IPS-NIHi7 (cell line): ENCODE results near the gene SLC25A26.
A peak's percentile ranks its signal among the peaks of the same experiment; 100 is the strongest.
"Not testable (repeated sequence)": the region's sequence is repeated elsewhere in the genome, so short reads cannot be mapped to it uniquely, and the experiment has no call there.

Experiments
- DNase-seq: peaks from one replicate; pipeline ENCODE4 v3.0.0; 2012; ENCODE audit warnings: mixed read lengths; ENCODE audit errors: extremely low spot score

Gene SLC25A26, protein sequence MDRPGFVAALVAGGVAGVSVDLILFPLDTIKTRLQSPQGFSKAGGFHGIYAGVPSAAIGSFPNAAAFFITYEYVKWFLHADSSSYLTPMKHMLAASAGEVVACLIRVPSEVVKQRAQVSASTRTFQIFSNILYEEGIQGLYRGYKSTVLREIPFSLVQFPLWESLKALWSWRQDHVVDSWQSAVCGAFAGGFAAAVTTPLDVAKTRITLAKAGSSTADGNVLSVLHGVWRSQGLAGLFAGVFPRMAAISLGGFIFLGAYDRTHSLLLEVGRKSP

DNA sequence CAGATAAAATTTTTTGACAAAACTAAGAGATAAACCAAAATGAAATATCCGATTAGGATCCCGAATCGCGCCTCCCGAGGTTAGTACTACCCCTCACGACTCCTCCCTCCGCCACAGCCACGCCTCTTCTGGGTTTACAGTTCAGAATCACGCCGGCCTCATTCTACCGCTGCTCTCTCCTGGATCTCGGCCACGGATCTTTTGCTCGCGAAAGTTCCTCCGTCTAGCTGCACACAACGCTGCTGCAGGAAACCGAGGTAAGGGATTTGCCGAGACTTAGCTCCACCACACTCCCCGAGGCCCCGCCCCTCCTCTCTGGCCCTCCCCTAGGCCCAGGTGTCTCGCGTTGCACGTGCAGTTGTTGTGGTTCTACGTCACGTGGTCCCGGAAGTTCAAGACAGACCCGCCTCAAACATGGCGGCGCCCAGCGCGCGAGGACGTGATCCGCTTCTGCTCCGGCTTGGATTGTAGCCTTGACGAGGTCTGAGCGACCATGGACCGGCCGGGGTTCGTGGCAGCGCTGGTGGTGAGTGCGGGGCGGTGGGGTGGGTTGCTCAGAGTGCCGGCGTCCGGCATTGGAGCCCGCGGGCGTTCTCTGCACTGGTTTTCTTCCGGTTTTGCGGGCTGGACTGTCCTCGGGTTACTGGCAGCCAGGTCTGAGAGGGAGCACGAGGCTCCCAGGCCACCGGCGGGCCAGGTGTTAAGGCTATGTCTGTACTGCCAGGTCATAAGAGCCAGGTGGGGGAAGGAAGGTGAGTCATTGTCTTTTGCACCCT is at the start of gene SLC25A26:
TSS of gene SLC25A26 (plus strand) at position 400 of the 776 bp plus-strand sequence. CDS start at position 494, 94 bp downstream.
- peak; percentile 99 for DNase-seq

DNA sequence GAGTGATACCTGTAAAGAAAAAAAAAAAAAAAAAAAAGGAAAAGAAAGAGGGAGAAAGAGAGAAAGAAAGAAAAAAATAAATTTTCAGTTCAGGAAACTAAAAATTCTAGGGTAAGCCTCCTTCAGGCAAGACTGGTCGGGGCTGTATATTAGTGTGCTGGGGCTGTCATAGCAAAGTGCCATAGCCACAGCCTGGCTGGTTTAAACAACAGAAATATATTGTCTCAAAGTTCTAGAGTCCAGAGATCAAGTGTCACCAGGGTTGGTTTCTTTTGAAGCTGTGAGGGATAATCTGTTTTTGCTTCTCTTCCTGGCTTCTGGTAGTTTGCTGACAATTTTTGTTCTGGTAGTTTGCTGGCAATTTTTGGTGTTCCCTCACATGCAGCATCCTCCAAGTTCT is 48.4 kb upstream of the SLC25A26 start:
- DNase-seq = no peak

DNA sequence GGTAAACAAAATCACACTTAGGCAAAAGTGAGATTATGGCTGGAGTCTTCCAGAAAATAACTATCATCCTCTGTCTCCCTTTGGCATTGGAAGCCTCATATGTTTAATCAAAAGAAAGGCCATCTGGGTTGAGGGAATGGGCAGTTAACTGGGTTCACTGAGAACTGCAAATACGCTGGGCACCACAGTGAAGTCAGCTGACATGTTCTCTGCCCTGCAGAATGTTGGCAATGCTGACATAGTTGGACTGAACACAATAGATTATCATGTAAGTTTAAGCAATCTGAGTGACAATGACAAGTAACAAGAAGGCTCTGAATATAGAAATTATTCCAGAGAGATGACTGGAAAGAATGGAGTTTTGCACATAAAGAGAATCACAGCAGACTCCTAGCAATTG is 43.8 kb upstream of the SLC25A26 start:
- no peak for DNase-seq

DNA sequence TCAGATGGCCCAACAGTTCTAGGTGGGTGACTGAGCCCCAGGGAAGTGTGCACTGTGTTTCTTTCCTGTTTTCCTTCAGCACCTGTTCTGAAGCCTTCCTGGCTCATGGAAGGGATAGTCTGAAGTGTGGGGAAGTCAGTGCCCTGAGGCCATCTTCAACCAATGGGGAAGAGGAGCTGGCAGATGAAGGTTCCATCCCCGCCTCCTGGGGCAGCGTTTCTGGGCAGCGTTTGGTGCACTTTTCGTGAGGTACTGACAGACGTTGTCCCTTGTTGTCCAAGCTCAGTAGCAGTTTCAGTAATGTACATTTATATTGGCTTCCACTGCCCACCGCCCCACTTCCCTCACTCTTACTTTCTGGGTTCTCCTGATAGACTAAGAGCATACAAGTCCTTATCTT is 42.6 kb upstream of the SLC25A26 start:
- DNase-seq = no peak

DNA sequence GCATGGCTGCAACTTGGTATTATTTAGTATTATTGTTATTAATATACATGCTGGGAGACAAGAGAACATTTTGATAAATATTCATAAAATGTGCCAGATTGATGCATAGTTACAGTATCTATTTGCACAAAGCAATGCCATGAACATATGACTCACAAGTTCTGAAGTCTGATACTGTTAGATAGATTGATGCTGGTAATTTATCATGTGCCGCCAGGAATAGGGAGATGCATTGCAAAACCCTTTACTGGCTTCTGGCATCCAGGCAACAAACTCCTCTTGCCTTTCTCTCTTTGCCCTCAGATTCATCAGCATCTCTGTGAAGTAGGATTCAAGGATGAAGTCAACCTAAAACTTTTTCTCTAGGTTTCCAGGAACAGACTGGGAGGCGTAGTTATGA is 41.0 kb upstream of the SLC25A26 start:
- no peak for DNase-seq

DNA sequence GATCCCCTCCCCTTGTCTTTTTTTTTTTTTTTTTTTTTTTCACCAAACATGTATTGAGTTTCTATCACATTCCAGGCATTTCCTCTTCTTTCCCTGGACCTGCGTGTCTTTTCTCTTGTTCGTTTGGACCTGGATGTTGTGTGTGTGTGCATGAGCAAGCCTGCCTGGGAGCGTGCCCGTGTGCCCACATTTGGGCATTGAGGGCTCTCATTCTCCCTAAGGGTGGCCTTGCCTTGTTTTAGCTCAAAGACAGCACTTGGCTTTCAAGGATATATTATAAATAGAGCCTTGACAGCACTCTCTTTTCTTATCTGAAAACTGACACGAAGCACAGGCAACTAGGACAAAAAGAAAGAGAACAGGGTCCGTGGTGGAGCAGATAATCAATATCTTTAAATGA is 39.0 kb upstream of the SLC25A26 start:
- DNase-seq = no peak

DNA sequence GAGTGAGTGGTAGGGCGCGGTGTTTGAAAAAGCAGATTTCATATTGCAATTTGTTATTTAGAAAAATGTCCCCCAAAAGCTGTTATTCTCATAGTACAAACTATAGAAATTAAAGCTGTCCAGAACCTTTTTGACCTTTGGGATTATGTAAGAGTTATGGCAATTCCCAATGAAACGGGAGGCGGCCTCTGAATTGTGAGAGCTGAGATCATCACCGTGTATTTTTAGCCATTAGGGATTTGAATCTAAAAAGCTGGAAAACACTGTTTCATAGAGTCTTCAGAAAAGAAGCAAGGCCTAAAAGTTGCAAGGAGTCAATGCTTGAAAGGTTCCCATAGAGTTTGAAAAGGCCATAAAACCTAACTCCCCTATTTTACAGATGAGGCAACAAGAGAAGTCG is 38.6 kb upstream of the SLC25A26 start:
- no peak for DNase-seq

DNA sequence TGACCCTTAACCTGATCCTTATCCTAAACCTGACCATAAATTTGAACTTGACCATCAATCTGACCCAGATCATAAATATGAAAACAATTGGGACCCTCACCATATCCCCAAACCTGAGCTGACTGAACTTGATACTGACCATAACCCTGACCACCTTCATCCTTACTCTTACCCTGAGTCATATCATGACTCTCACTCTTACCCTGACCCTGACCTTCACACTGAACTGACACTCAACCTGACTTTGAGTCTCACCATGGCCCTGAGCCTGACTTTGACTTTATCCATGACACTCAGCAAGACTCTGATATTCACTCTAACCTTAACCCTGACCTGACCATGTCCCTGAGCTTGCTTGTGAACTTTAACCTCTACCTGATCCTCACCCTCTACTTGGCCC is 34.3 kb upstream of the SLC25A26 start:
- DNase-seq = no peak

DNA sequence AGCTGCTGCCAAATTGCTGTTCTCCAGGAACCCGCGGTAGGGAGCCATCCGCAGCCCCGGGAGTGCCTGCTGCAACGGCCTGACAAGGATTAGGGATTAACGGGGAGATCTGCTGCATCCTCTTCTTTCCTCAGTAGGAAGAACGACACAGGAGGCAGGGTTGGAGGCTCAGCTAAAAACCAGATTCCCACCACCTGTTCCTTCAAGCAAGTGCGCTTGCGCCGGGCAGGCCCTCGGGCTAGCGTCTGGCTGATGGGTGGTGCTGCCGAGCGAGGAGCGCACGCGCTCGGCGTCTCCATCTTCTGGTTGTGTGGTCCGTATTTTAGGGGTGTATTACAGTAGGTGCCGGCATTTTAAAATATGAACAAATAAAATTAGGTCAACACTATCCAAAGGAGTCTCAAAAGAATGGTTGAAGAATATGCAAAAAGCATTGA is 25.4 kb upstream of the SLC25A26 start:
- peak; percentile 84 for DNase-seq

DNA sequence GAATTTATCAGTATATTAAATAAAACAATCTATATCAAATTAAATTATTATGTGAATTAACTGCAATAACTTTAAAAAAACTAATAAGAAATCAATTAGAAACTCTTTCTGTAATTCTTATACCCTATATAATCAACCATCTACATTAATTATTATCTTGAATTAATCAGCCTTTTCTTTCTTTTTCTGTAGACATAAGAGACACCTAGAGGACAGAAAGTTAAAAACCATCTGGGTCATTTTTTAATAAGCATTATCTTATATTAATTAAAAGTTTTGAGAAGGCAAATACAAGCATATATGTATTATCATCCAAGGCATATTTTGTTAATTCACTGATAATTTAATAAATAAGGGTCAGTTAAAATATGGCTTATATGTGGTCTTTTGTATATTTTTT is 24.2 kb upstream of the SLC25A26 start:
- no peak for DNase-seq

DNA sequence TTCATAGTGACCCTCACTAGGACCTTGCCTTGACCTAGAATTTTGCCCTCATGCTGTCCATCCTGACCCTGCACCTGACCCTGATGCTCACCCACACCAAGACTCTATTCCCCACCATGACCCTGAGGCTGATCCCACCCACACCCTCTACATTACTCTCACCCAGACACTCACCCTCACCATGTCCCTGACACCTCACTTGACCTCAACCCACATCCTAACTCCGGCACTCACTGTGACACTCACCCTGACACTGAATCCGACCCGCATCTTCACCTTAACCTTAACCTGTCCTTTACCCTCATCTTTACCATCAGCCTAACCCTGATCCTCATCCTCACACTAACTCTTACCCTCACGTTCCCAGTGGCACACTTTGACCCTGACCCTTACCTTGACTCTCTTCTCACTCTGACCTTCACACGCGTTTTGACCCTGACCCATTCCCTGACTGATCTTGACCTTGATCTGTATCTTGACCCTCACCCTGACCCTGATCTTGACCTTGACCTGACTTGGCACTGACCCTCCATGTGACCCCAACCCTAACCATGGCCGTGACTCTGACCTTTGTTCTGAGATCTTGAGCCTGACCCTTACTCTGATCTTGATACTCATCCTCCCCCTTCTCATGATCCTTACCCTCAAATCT is 22.2 kb upstream of the SLC25A26 start:
- no peak for DNase-seq

DNA sequence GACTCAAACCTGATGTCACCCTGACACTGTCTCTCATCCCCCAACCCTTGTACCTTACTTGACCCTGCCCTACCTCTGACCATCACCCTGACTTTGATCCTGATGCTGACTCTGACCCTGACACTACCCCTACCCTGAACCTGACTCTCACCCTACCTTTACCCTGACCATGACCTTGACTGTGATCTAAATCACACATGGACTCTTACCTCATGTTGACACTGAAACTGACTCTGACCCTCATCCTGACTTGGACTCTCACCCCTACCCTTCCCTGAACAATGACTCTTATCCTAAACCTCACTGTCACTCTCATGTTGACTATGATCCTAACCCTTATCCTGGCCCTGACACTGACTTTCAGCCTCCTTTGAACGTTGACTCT is 21.7 kb upstream of the SLC25A26 start:
- no peak for DNase-seq

DNA sequence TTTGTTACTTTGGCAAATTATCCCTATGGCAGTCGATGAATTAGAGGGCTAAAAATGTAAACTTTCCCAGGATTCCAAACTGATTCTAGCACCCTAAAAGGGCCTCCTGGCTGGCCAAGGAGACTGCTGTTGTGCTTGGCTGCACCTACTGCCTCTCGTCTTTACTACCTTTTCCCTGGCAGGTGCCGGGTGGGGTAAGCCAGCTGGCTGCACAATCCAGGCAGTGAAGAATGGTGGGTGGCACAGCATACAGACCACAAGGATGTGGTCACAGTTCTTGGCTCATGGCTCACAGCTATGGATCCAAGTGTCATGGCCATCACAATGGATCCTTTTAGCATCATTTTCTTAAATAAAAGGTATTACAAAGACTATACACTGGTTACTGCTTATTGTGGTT is 20.7 kb upstream of the SLC25A26 start:
- DNase-seq = no peak

DNA sequence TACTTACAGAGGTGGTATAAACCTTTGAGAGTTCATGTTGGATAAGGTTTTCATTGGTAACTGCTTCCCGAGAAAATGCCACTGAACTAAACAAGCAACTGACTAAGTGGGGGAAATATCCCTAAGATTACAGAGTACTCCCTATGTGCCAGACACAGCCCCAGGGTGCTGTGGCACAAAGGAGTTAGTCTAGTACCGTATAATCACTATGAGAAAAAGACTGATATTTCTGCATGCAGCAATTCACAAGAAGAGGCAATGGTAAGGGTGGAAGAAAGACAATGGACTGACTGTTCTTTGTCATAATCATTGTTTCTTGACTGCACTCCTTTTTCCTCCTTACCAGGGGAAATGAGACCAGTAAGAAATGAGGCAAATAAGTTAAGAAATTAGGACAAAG is 20.0 kb upstream of the SLC25A26 start:
- DNase-seq = no peak

DNA sequence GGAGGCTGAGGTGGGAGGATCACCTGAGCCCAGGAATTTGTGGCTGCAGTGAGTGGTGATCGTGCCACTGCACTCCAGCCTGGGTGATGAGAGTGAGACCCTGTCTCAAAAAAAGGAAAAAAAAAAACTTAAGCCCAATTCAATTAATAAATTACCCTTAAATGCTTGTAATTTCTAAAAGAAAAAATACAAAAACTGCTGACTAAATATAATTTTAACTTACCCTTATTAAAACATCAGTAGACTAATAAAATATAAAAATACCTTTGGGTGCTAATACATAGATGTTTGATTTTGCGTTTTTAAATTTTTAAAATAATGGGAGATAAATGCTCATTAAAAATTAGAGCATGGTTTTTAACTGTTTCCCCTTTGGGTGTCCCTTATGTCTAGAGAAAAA is 17.5 kb upstream of the SLC25A26 start:
- DNase-seq = no peak

DNA sequence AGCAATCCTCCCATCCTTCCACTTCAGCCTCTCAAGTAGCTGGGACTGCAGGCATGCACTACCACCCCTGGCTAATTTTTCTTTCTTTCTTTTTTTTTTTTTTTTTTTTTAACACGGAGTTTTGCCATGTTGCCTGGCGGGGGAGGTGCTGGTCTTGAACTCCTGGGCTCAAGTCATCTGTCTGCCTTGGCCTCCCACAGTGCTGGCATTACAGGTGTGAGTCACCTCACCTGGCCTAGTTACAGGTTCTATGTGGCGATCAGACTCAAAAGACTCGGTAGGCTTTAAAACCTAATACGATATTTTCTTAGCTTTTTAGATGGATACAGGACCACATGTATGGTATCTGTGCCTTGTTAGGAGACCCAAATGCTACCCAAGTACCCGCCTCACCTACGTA is 14.0 kb upstream of the SLC25A26 start:
- DNase-seq = no peak

DNA sequence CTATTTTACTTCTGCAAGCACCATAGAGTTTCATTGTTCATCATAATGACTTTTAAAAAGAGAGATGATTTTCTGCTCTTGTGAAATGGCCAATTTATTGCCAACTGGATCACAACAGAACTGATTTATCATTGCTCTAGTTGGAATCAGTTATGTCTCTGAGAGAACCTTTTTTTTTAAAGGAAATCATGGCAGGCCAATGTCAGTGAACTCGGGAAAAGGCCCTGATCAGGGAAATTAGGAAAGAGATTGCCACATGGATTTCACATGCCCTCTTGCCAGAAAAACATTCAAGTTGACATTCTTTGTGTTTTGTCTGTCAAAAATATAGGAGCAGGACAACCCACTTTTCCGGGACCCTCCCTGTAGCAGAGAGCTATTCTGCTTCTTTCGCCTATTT is 12.6 kb upstream of the SLC25A26 start:
- no peak for DNase-seq

DNA sequence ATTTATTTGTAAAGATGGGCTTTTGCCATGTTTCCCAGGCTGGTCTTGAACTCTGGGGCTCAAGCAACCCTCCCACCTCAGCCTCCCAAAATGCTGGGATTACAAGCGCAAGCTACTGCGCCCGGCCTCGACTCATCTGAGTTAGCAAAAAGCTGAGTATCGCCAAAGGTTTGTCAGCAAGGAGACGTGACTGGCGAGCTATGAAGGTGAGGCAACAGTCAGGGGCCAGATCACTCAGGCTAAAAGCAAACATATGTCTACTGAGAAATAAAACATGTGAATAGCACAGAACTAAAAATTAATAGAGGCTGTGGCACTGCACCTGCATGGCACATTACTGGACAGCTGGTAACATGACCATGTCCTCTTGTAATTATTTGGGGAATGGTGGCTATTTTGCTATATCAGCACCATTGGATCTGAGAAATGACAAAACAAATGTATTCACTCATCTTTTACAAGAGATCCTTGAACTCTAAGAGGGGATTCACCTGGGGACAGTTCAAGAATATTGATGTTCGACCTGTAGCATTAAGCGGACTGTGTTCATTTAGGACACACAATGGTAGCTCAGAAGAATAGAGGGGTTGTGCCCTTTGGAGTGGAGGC is 10.0 kb upstream of the SLC25A26 start:
- no peak for DNase-seq

DNA sequence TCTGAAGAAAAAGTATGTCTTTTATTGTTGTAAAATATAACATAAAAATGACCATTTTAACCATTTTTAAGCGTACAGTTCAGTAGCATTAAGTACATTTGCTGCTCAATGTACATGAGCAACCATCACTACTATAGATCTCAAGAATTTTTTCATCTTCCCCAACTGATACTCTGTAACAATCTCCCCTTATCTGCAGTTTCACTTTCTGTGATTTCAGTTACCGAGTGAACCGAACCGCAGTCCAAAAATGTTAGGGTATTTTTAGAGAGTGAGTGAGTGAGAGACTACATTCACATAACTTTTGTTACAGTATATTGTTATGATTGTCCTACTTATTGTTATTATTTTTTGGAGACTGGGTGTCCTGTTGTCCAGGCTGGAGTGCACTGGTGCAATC is 9.0 kb upstream of the SLC25A26 start:
- DNase-seq = no peak

DNA sequence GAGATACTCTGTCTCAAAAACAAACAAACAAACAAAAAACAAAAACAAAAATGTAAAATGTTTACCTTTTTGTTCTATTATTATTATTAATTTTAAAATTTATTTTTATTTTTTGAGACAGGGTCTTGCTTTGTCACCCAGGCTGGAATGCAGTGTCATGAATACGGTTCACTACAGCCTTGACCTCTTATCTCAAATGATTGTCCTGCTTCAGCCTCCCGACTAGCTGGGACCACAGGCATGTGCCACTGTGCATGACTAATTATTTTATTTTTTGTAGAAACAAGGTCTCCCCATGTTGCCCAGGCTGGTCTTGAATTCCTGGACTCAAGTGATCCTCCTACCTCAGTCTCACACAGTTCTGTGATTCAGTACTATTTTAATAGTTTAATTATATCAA is 5.7 kb upstream of the SLC25A26 start:
- no peak for DNase-seq

DNA sequence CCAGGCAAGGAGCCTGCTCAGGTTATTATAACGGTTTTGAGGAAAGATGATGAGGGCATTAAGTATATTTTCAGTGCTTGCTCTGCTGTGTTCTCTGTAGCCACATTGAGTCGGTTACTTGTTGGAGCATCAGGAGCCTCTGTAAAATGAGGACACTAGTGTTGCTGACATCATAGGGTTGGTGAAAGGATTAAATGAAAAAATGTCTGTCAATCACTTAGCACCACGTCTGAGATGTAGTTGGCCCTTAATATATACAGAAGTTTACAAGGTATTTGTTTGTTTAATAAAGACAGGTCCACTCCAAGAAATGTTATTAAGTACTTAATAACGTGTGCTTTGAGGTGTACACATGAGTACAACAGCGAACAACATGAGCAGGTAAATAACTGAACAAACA is 735 bp upstream of the SLC25A26 start:
- no peak for DNase-seq

DNA sequence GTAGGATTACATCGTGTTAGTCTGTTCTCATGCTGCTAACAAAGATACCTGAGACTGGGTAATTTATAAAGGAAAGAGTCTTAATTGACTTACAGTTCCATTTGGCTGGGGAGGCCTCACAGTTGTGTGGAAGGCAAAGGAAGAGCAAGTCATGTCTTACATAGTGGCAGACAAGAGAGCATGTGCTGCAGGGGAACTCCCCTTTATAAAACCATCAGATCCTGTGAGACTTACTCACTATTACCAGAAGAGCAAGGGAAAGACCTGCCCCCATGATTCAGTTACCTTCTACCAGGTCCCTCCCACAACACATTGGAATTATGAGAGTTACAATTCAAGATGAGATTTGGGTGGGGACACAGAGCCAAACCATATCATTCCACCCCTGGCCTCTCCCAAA is 3.4 kb downstream of the SLC25A26 start:
- no peak for DNase-seq

DNA sequence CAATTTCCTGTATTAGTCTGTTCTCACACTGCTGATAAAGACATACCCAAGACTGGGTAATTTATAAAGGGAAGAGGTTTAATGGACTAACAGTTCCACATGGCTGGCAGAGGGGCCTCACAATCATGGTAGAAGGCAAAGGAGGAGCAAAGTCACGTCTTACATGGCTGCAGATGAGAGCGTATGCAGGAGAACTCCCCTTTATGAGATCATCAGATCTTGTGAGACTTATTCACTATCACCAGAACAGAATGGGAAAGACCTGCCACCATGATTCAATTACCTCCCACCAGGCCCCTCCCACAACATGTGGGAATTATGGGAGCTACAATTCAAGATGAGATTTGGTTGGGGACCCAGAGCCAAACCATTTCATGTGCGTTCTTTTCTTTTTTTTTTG is 5.3 kb downstream of the SLC25A26 start:
- DNase-seq = not testable (repeated sequence)
